GM12878 (cell line): Measurements from ENCODE around the gene CIROP. TPM values are rescaled to one million over a fixed set of nuclear protein-coding genes. Genes with fewer than 3 reads are reported as not detected.

Source experiments
- ATAC-seq: fragments of 200-7000 bp; cut with Tn5 transposase; 3 replicates; pipeline ENCODE4 v1.9.1; 2020; ENCODE audit warnings: mild to moderate bottlenecking, moderate library complexity
- BruUV-seq: library from RNA; stranded (reverse); fragments of 400-500 nt; replicated peaks from 2 replicates; lab custom pipeline; 2021; lab: Mats Ljungman, UMichigan
- CTCF ChIA-PET: fragments of 300-600 bp; sonication (Branson Sonifier 250); formaldehyde crosslinking; extraction: SDS; loops from one replicate; lab custom pipeline; 2021; ENCODE audit warnings: inconsistent platforms; lab: Yijun Ruan, JAX
- POLR2A ChIA-PET: fragments of 350-600 bp; formaldehyde crosslinking; extraction: SDS; loops from one replicate; lab custom pipeline; 2021; ENCODE audit warnings: inconsistent platforms; lab: Charles Lee
- RAD21 ChIA-PET: fragments of 300-600 bp; sonication (Branson Sonifier 250); formaldehyde crosslinking; loops from one replicate; lab custom pipeline; 2023; ENCODE audit warnings: antibody characterized with exemption; ENCODE audit not compliant: unreplicated experiment; lab: Charles Lee
- SMC1A ChIA-PET: fragments of 300-600 bp; sonication (Branson Sonifier 250); formaldehyde crosslinking; loops from one replicate; lab custom pipeline; 2023; ENCODE audit not compliant: unreplicated experiment, uncharacterized antibody; lab: Charles Lee
- DNase-seq: peaks from one replicate; pipeline ENCODE4 v3.0.0-alpha.2; 2011; ENCODE audit warnings: low read depth, low spot score
- FAIRE-seq: peaks from 3 replicates; lab custom pipeline; 2011; peaks lifted over from hg19 to GRCh38; lab: Jason Lieb, UNC
- H2AFZ ChIP-seq: 2 replicates; pipeline ENCODE4 v1.6.0; 2011; ENCODE audit warnings: low read depth, low read length, control low read depth; ENCODE audit not compliant: control insufficient read depth
- H3K27ac ChIP-seq: 2 replicates; pipeline ENCODE4 v1.5.1; 2011; ENCODE audit warnings: control low read depth; ENCODE audit not compliant: control insufficient read depth, insufficient read depth
- H3K27me3 ChIP-seq, 2 experiments: replicated peaks in 1 of 2; 2 replicates each; pipeline versions ENCODE4 v1.6.0 to v1.6.1; 2011; ENCODE audit warnings: low read length in 1 of 2; ENCODE audit not compliant: control insufficient read depth in 2 of 2, insufficient read depth in 2 of 2
- H3K36me3 ChIP-seq, 2 experiments: 2 replicates each; pipeline ENCODE4 v1.5.1; 2011; ENCODE audit warnings: low read length in 1 of 2; ENCODE audit not compliant: control insufficient read depth in 2 of 2, insufficient read depth in 2 of 2
- H3K4me1 ChIP-seq: 2 replicates; pipeline ENCODE4 v1.6.1; 2011; ENCODE audit warnings: mild to moderate bottlenecking, low read length, moderate library complexity, mixed read lengths; ENCODE audit not compliant: control insufficient read depth, insufficient read depth
- H3K4me2 ChIP-seq: 2 replicates; pipeline ENCODE4 v1.6.0; 2011; ENCODE audit warnings: control low read depth; ENCODE audit not compliant: control insufficient read depth, insufficient read depth
- H3K4me3 ChIP-seq: fragments of 200-600 bp; sonication (generic); 2 replicates; pipeline ENCODE4 v1.5.1; 2016
- H3K79me2 ChIP-seq: 2 replicates; pipeline ENCODE4 v1.6.0; 2011; ENCODE audit warnings: low read length; ENCODE audit not compliant: control insufficient read depth, insufficient read depth
- H3K9ac ChIP-seq: 2 replicates; pipeline ENCODE4 v1.8.0; 2011; ENCODE audit warnings: low read length, control low read depth, mixed read lengths; ENCODE audit not compliant: control insufficient read depth, insufficient read depth
- H3K9me3 ChIP-seq: replicated peaks from 3 replicates; pipeline ENCODE4 v1.5.1; 2011; ENCODE audit warnings: mild to moderate bottlenecking, low read length; ENCODE audit not compliant: control insufficient read depth, insufficient read depth
- H4K20me1 ChIP-seq: 2 replicates; pipeline ENCODE4 v1.6.0; 2011; ENCODE audit not compliant: control insufficient read depth, insufficient read depth
- ASH2L ChIP-seq: fragments of 300-600, 200-600 bp; sonication (generic); IDR thresholded peaks from 2 replicates; pipeline ENCODE4 v1.6.1; 2017; ENCODE audit warnings: low read depth, mild to moderate bottlenecking, borderline replicate concordance
- BMI1 ChIP-seq: fragments of 450-650 bp; IDR thresholded peaks from 2 replicates; pipeline ENCODE4 v1.6.1; 2016; ENCODE audit warnings: mild to moderate bottlenecking, moderate library complexity, borderline replicate concordance
- EGR1 ChIP-seq, 2 experiments: IDR thresholded peaks; 1 replicate in 1 of 2; 2 replicates in 1 of 2; pipeline ENCODE4 v1.6.1; 2011 to 2012; ENCODE audit warnings: low read depth in 2 of 2, low read length in 2 of 2, borderline replicate concordance in 1 of 2, mild to moderate bottlenecking in 1 of 2, moderate library complexity in 1 of 2
- GABPA ChIP-seq: IDR thresholded peaks from 2 replicates; pipeline ENCODE4 v1.6.1; 2014; ENCODE audit warnings: antibody characterized with exemption, low read depth, mild to moderate bottlenecking, inconsistent platforms
- GATAD2B ChIP-seq: fragments of 450-650 bp; conservative IDR thresholded peaks from 2 replicates; pipeline ENCODE4 v1.6.1; 2017; ENCODE audit warnings: low read depth, mild to moderate bottlenecking, moderate library complexity
- IRF4 ChIP-seq: IDR thresholded peaks from 2 replicates; pipeline ENCODE4 v1.6.1; 2011; ENCODE audit warnings: low read depth, low read length
- KLF5 ChIP-seq: fragments of 450-650 bp; IDR thresholded peaks from 2 replicates; pipeline ENCODE4 v1.6.1; 2014; ENCODE audit warnings: mild to moderate bottlenecking; ENCODE audit not compliant: partially characterized antibody
- MTA3 ChIP-seq: IDR thresholded peaks from 2 replicates; pipeline ENCODE4 v1.6.1; 2012; ENCODE audit warnings: low read length, inconsistent platforms, borderline replicate concordance
- POLR2AphosphoS5 ChIP-seq: IDR thresholded peaks from 2 replicates; pipeline ENCODE4 v1.6.1; 2011; ENCODE audit warnings: mild to moderate bottlenecking, low read length, inconsistent platforms
- RFX5 ChIP-seq: IDR thresholded peaks from 2 replicates; pipeline ENCODE4 v1.6.1; 2011; ENCODE audit warnings: low read depth, low read length, improper control_type of control experiment
- SKIL ChIP-seq: fragments of 450-650 bp; IDR thresholded peaks from 2 replicates; pipeline ENCODE4 v1.6.1; 2017; ENCODE audit warnings: mild to moderate bottlenecking, low read depth, inconsistent platforms; ENCODE audit not compliant: poor library complexity, severe bottlenecking
- ZBED1 ChIP-seq: IDR thresholded peaks from 2 replicates; pipeline ENCODE4 v1.6.1; 2016; ENCODE audit warnings: borderline replicate concordance
- ZNF217 ChIP-seq: fragments of 450-650 bp; IDR thresholded peaks from 2 replicates; pipeline ENCODE4 v1.6.1; 2017; ENCODE audit warnings: antibody characterized with exemption, mild to moderate bottlenecking
- WGBS: methylation state at CpG from one replicate; pipeline ENCODE4 v1.1.6; 2016; ENCODE audit warnings: low lambda C conversion rate; ENCODE audit not compliant: insufficient replicate concordance, insufficient coverage; ENCODE audit errors: missing lambda C conversion rate; 5-methylcytosine and 5-hydroxymethylcytosine counted together
- in situ Hi-C: fragments of 300-500 bp; cut with MboI; formaldehyde crosslinking; loops from 9 replicates; pipeline ENCODE4 v1.14.3; 2018; ENCODE audit warnings: mixed read lengths
- intact Hi-C: fragments of 100-400 bp; cut with micrococcal nuclease; formaldehyde crosslinking; loops from one replicate; pipeline ENCODE4 v1.14.2; 2022; ENCODE audit not compliant: unreplicated experiment
- polyA plus RNA-seq, 11 experiments: library from polyadenylated mRNA; depleted of rRNA in 4 of 11; unstranded in 6 of 11; stranded (reverse) in 5 of 11; fragments of >200 nt; fragmentation: Nextera tagmentation in 4 of 11; fragmentation: Illumina TruSeq in 1 of 11; extraction: Ambion mirVana in 4 of 11; extraction: Trizol in 1 of 11; gene quantifications; 1 replicate in 1 of 11; 2 replicates in 10 of 11; pipeline versions ENCODE4 v1.2.1 to v1.2.3, GENCODE V29; 2011 to 2016; ENCODE audit warnings: inconsistent platforms in 2 of 11, missing spikeins in 2 of 11, low read depth in 1 of 11
- total RNA-seq, 4 experiments: library from RNA; depleted of rRNA in 3 of 4; stranded (reverse); fragments of >200 nt in 3 of 4; fragmentation: Illumina TruSeq in 1 of 4; extraction: Trizol in 1 of 4; gene quantifications; 2 replicates each; pipeline versions ENCODE4 v1.2.1 to v1.2.3, GENCODE V29; 2013 to 2021
- TF ChIP-seq, protein P1 (sequence below): IDR thresholded peaks from 2 replicates; pipeline ENCODE4 v1.6.1; 2012; ENCODE audit warnings: low read depth, low read length, improper control_type of control experiment
- TF ChIP-seq, protein P2 (sequence below): fragments of 450-650 bp; IDR thresholded peaks from 2 replicates; pipeline ENCODE4 v1.6.1; 2017; ENCODE audit warnings: mild to moderate bottlenecking, moderate library complexity
- TF ChIP-seq, protein P3 (sequence below): fragments of 450-650 bp; IDR thresholded peaks from 2 replicates; pipeline ENCODE4 v1.6.1; 2016; ENCODE audit warnings: mild to moderate bottlenecking

The CIROP gene
- total and polyA plus RNA-seq, 10 of the 15 experiments (the other 5 are each of a cell fraction or from before 2014, with no cell fraction given) = not detected

DNA sequence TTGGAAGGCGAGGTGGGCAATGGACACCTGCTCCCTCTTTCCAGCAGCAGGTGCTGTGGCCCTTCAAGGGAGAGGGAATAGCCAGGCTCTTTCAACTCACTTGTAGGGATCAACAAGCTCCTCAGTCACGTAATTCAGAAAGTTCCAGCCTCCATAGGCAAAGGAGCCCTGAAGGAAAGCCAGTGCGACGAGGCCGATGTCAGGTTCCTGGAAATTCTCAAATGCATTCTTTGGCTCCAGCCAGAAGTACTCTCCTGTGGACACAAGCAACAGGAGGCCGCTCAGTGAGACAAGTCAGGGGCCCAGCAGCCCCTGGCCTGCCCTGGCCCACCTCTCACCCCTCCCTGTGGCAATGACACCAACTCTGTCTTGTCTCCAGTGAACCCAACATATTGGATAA is 35.6 kb upstream of the CIROP start:
- ChIA-PET POLR2A (no interaction called here), SMC1A (no interaction called here), CTCF (no interaction called here), RAD21 (no interaction called here)
- 45% methylated on average over 6 of the region's 6 CpGs for WGBS
- Histone ChIP-seq H3K9ac (no peak overlapping the region), H3K79me2 (no peaks in the 10 kb centered on the region), H3K27me3 (peaks cover 3% of the 10 kb centered on the region in 2 experiments; a peak in 3 of 4 replicates), H3K4me2 (no peak overlapping the region), H3K36me3 (no peaks in the 10 kb centered on the region), H2AFZ (no peak overlapping the region), H4K20me1 (no peaks in the 10 kb centered on the region), H3K4me1 (no peaks in the 10 kb centered on the region), H3K4me3 (no peak overlapping the region), H3K27ac (no peak overlapping the region), H3K9me3 (no peaks in the 10 kb centered on the region)
- no peak for FAIRE-seq
- intact Hi-C loops (no loop called here), in situ Hi-C loops (no loop called here)
- no TSS peak for BruUV-seq
- no peak for ATAC-seq
- DNase-seq = no peak
- TF ChIP-seq POLR2AphosphoS5 (no peak), MTA3 (no peak), SKIL (no peak), ASH2L (no peak), GABPA (no peak), IRF4 (no peak), ZBED1 (no peak), ZNF217 (no peak), EGR1 (IDR thresholded peaks at IDR 0.05; ENCODE audit: borderline replicate concordance in 1 of 2, low read depth in 2 of 2, low read length in 2 of 2) (no peak), KLF5 (no peak), RFX5 (no peak), BMI1 (no peak), GATAD2B (no peak)
- TF ChIP-seq, protein P1, sequence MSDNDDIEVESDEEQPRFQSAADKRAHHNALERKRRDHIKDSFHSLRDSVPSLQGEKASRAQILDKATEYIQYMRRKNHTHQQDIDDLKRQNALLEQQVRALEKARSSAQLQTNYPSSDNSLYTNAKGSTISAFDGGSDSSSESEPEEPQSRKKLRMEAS = no peak
- TF ChIP-seq, protein P2, sequence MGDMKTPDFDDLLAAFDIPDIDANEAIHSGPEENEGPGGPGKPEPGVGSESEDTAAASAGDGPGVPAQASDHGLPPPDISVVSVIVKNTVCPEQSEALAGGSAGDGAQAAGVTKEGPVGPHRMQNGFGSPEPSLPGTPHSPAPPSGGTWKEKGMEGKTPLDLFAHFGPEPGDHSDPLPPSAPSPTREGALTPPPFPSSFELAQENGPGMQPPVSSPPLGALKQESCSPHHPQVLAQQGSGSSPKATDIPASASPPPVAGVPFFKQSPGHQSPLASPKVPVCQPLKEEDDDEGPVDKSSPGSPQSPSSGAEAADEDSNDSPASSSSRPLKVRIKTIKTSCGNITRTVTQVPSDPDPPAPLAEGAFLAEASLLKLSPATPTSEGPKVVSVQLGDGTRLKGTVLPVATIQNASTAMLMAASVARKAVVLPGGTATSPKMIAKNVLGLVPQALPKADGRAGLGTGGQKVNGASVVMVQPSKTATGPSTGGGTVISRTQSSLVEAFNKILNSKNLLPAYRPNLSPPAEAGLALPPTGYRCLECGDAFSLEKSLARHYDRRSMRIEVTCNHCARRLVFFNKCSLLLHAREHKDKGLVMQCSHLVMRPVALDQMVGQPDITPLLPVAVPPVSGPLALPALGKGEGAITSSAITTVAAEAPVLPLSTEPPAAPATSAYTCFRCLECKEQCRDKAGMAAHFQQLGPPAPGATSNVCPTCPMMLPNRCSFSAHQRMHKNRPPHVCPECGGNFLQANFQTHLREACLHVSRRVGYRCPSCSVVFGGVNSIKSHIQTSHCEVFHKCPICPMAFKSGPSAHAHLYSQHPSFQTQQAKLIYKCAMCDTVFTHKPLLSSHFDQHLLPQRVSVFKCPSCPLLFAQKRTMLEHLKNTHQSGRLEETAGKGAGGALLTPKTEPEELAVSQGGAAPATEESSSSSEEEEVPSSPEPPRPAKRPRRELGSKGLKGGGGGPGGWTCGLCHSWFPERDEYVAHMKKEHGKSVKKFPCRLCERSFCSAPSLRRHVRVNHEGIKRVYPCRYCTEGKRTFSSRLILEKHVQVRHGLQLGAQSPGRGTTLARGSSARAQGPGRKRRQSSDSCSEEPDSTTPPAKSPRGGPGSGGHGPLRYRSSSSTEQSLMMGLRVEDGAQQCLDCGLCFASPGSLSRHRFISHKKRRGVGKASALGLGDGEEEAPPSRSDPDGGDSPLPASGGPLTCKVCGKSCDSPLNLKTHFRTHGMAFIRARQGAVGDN = no peak
- TF ChIP-seq, protein P3, sequence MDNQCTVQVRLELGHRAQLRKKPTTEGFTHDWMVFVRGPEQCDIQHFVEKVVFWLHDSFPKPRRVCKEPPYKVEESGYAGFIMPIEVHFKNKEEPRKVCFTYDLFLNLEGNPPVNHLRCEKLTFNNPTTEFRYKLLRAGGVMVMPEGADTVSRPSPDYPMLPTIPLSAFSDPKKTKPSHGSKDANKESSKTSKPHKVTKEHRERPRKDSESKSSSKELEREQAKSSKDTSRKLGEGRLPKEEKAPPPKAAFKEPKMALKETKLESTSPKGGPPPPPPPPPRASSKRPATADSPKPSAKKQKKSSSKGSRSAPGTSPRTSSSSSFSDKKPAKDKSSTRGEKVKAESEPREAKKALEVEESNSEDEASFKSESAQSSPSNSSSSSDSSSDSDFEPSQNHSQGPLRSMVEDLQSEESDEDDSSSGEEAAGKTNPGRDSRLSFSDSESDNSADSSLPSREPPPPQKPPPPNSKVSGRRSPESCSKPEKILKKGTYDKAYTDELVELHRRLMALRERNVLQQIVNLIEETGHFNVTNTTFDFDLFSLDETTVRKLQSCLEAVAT = no peak
